NCI-H2196 (cell line): Measurements from ENCODE around the gene GIGYF2.
A peak's percentile ranks its signal among the peaks of the same experiment; 100 is the strongest.

Experiments
- DNase-seq: peaks from one replicate; lab custom pipeline; 2025; ENCODE audit not compliant: unreplicated experiment; lab: John Stamatoyannopoulos, UW

Gene GIGYF2

DNA sequence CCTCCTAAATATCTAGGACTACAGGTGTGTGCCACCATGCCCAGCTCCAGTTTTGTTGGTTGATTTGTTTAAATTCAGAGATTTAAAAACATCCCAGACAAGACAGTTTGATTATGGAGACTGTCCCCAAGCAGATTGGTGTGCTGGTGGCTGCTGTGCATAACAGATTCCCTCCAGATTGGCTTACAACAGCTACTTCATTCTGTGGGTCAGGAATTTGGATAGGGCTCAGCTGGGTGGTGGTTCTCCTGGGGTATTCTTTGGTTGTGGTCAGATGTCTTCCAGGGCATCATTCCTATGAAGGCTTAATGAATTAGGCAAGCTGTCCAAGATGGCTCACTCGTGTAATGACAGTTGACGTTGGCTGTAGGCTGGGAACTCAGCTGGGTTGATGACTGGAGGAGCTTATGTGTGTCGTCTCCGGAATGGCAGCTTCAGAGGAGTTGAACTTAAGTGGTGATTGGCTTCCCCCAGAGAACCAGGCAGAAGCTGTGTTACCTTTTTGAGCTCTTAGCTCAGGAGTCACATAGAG is 162.3 kb downstream of the GIGYF2 start:
- DNase-seq, result no peak

DNA sequence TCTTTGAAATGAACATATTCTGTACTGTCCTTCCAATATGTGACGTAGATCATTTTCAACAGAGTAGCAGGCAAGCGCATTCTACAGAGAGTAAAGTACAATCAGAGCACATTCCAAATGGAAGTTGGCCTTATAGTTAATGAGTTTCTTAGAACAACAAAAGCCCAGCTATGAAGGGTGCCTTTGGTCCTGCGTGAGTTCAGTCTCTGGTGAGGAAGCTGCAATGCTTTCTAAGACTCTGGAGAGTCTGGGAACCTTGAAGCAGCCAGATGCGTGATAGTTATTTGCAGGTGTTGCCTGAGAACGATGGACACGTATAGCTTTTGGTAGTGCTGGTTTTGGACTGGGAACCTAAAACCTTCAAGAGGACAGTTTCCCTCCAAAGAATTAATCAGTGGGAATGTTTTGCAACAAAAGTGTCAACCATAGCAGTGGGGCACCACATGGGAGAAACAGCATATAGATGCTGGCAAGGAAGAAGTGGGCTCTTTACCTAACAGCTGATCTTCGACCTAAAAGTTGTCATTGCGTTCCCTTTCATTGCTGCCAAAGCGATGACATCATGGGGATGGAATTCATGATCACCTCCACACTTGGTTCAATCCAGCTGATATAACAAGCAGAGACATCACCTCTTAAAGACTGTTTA is 163.6 kb downstream of the GIGYF2 start:
- DNase-seq, result no peak

DNA sequence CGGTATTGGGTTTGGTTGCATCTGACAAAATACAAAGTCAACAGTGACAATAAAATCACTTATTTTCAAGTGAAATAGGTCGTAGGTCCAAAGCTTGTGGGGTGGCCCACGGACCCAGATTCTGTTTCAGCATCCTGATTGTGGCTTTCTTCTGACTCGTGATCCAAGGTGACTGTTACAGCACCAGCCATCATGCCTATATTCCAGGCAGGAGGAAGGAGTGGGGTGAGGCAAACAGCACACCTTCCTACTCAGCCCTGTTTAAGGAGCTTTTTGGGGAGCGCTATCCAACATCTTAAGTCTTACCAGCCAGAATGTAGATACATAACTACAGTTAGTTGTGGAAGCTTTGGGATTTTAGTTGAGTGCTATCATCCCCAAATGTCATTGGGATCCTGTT is 164.2 kb downstream of the GIGYF2 start:
- no peak for DNase-seq

DNA sequence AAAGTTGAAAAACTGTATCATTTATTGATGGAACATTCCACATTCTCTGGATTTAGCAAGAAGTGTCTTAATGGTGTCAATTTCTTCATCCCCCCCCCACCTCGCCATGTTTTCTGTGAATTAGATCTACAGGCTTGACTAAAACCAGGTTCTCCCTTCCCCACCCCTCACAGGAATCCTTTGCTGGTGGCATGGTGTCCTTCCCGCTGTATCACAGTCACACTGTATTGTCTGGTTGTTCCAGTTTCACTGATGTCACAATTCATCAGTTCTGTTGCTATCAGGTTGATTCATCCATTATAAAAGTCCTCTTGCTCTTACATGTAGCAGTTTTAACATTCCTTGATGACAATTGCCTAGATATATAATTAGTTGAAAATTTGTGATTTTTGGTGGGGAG is 166.9 kb downstream of the GIGYF2 start:
- DNase-seq, result no peak

DNA sequence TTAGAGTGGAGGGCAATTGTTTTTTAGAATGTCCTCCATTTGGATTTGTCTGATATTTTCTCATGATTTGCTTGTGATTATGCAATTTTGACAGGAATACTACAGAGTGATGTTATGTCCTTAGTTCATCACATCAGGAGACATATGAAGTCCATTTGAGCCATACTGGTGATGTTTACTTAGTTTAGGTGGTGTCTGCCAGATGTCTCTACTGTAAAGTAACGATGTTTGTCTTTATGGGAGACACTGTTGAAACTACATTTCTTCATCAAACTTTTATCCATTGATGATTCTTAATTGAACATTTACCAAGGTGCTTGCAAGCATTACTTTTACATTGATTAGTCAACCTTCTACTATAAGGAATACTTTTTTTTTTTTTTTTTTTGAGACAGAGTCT is 168.0 kb downstream of the GIGYF2 start:
- DNase-seq, result no peak

DNA sequence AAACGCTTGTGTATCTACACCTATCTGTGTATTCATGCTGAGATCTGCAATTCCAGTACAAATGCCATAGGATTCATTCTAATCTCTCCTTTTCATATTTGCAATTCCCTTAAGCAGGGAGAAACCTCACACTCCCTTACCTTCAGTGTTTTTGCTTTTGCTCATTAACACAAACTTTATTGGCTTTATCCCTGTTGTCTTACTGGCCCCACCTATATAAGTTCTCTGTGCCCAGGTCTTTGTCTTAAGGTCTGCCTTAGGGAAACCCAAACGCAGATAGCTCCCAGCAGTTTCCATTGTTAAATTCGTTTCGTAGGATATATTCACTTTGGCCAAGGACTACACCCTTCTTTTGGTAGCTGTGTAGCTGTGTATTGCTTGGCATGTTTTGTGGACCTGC is 169.0 kb downstream of the GIGYF2 start:
- DNase-seq, result no peak

DNA sequence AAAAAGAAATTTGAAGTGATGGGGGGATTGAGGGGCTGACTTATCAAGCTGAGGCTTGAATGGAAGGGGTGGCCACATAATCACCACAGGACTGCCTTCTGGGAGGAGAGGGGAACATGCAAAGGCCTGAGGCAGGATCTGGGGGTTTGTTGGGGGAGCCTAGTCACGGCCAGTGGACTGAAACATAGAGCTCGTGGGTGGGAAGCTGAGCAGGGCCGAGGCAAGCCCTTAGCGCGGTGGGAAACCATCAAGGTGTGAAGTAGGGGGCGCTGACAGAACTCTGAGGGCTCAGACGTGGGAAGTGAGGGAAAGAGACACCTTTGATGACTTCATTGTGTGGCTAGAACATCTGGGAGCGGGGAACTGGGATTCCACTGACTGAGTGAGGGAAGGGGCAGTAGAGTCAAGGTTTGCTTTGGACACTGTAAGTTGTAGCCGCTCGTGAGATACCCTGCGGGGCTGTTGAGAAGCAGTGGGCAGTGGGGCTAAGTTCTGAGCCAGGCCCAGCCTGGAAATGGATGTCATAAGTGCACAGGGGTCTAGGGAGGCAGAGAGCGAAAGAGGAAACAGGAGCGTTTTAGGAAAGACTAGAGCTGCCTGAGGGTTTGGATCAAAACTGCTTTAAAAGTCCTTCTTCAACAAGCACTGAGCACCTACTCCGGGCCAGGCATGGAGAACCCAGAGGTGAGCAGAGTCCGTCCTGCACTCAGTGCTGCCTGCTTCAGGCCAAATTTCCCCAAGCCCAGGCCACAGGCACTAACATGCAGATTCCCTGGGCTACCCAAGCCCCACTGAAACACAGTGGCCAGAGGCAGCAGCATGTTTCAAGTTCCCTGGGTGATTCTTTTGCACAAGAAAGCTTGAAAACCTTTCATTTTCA is 172.2 kb downstream of the GIGYF2 start:
- DNase-seq, result no peak

DNA sequence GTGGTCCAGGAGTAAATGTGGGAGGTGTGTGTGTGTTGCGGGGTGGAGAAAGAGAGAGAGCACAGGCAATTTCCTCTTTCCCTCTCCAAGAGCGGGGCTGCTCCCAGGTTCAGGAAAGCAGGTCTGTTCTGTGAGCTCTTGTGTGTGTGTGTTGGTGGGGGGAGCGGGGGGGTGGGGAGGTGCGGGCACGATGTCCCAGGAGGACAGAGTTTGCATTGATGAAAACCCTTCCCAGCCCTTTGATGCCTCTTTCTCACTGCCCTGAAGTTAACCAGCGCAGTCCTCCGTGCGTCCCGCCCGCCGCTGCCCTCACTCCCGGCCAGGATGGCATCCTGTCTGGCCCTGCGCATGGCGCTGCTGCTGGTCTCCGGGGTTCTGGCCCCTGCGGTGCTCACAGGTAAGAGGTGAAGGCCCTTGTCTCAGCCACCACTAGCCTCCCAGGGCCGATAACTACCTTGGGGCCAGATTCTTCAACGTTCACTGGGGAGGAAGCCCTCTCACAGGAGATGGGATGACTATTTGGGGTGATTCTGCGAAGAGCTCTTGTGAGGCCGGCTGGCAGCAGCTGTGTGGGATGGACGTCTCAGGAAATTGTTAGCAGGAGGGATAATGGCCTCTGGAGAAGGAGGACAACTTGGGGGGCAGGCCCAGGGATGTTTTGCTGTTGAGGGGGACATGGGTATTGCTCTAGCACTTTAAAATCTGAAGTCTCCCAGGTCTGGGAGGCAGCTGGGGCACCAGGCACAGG is 173.1 kb downstream of the GIGYF2 start, which contains the start of gene SNORC:
Gene SNORC (plus strand): TSS at position 247 of the 748 bp plus-strand sequence. CDS start 78 bp downstream, at position 325.
- no peak for DNase-seq

DNA sequence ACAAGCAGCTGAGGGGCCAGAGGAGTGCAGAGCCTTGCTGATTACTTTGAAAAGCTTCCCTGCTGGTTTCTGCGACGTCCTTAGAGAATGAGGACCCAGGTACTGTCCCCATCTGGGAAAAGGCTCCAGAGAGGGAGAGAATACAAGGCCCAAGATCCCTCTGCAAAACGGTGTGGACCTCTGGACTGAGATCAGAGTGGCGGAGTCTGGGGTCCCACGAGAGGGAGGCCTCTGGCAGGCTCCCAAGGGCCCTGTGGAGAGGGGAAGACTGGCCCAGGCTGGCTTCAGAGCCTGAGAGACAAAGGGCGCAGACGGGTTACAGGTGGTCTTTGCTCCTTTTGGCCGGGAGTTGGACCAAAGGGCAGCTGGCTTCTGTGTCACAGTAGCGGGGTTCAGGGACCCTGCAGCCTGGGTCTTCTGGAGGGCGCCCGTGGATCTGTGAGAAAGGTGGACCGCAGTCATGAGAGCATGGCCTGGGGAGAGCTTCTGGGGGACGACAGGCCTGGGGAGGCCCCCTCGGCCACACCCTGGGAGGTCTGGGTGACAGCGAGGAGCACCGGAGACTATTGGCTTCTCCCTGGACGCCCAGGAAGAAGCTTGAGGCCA is 173.7 kb downstream of the GIGYF2 start:
- DNase-seq, result no peak

DNA sequence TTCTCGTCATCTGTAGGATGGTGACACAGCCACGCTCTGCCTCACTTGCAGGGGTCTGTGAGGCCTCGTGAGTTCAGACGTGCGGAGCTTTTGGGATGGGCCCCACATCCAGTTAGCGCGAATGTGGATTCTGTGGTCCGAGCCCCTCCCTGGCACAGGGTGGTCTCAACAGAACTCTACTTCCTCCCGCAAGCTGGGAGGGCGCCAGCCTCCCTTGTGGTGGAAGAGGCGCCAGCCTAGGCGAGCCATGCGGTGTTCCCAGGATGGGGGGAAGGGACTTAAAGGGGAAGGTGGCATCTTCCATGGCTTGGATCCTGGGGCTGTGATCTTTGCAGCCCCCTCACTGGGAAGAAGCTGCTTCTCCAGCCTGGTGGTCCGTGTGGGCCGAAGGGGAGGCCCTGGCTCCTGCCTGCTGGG is 174.3 kb downstream of the GIGYF2 start:
- DNase-seq, result no peak

DNA sequence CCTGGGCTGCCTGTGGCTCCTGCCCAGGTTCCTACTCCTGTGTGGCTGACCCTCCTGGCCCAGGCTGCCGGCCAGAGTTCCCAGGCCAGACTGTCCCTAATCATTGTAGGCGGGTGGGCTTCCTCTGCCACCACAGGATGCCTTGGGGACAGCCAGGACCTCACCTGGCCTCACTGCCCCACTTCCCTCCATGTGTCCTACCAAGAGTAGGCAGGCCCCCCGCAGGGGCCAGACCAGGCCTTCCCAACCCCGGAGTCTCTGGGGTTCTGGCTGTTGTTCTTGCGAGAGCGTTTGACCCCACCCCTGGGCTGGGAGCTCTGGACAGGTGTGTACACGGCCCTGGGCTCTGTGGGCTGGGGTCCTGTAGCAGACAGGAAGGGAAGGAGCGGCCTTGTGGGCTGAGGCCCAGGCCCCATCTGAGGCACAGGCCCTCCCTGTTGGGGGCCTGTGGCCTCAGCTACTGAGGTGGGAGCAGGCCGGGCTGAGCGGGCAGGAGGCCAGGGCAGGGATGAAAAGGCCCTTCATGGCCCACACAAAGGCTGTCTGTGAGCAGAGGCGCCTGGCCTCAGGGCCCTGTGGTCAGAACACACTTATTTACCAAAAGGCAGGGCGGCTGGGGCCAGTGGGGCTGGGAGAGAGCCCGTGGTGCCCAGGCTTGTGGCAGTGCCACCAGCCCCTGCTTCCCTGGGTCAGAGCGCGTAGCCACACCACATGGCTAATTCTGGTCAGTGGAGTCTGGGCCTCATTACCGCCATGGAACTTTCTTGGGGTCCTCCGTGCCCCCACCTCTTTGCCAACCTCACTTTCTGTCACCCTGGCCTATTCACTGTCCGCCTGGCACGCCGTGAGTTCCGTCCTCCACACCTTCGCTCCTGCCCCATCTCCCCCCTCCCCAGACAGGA is 175.0 kb downstream of the GIGYF2 start:
- DNase-seq, result no peak

DNA sequence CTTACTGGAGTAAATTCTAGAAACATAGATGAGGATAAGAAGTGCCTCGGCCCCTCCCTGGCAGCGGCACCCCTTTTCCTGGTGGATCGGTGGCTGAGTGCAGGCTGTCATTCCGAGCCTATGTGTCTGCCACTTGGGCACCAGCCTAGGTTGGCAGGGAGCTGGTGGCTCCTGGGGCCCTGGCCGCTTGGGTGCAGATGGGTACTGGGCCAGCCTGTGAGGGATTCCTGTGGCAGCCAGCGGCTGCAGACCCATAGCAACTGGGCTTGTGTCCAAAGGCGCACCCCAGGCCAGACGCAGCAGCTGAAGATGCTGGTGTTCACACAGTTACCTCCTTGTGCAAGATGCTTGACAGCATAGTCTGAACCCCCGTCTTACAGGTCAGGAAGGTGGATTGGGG is 175.7 kb downstream of the GIGYF2 start:
- DNase-seq, result no peak

DNA sequence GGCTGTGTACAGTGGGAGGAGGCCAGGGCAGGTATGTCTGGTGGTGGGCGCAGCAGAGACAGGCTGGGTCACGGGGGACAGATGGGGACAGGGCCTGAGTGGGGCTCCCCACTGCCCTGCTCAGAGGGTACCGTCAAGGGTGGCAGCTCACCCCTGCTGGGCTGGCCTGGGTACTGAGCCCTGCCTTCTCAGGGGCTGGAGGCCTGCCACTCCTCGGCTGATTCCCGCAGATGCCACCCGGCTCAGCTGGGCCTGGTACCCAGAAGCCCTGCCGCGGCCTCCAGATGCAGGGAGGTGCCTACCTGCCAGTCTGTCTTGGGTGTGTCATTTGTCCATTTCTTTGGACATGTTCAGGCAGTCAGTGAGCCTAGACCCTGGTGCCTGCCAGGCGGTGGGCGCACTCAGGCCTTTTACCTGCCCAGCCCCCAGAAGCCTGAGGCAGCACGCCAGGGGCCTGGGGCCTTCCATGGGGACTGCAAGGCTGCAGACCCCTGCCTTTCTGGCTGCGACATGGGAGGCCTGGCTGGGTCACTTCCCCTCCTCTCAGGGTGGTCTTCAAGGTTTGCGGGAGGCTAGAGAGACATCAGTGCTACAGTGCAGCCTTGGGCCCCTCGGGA is 176.3 kb downstream of the GIGYF2 start:
- DNase-seq, result no peak

DNA sequence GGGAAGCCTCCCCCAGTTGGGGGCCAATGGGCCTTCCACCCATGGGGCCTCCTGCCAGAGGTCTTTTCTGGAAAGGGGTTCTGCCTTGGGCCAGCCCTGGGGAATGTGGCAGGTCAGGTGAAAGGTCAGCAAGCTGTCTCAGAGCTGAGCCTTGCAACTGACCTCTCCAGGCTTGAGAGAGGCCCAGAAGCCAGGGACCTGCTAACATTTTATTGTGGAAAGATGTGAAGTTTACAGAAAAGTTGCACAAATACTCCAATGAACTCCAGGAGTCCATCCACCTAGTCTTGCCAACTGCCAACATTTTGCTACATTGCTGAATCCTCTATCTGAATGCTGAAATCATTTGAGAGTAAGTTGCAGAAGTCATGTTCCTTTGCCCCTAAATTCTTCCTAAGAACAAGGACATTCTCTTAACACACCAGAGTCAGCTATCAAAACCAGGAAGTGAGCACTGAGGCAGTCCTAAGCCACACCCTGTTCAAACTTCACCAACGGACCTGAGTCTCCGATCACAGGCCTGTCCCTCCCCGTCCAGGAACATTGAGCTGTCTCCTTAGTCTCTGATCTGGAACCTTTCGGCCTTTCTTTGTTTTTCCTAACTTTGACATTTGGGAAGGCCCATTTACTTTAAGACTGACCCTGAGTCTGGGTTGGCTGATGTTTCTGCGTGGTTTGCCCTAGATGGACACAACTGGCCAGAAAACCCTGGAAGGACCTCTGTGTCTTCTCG is 176.9 kb downstream of the GIGYF2 start:
- DNase-seq, result no peak

DNA sequence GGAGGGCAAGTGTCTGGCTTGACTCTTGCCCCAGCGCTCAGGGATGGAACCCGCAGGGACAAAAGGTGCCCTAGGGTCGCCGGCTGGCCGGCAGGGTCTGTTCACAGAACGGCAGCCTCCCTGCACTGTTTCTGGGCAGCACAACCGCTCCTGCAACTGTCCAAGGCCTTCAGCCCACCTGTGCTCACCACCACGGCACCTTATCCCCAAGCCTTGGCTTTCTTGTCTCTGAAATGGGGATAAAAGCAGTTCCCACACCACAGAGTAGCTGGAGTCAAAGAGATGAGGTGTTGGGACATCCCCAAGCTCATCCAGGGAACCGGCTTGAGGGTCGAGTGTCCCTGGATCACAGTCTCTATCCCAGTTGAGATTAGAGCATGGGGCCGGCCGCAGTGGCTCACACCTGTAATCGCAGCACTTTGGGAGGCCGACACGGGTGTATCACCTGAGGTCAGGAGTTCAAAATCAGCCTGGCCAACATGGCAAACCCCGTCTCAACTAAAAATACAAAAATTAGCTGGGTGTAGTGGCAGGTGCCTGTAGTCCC is 177.6 kb downstream of the GIGYF2 start:
- no peak for DNase-seq

DNA sequence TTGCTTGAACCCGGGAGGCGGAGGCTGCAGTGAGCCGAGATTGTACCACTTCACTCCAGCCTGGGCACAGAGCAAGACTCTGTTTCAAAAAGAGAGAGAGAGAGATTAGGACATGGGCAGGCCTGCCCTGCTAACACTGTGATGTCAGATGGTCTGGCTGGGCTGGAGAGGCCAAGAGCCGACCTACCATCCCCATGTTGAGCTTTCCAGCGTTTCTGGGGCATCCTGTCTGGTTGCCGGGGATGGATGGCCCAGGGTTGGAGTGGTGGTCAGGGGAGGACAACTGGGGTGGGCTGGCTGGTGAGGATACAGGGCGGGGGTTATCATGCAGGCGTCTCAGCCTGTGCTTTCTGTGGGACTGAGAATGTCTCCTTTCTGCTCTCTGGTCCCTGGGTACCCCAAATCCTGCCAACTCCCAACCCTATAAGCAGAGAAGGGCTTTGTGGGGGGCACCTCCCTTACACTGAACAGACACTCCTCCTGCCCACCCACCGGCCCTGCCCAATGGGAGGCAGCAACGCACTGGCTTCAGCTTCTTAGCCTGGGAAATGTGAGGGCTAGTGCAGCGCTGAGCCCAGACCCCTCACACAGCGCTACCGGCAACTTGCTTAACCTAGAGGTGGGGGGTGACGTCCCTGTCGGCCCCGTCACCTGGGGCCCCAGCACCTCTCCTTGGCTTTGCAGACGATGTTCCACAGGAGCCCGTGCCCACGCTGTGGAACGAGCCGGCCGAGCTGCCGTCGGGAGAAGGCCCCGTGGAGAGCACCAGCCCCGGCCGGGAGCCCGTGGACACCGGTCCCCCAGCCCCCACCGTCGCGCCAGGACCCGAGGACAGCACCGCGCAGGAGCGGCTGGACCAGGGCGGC is 178.4 kb downstream of the GIGYF2 start:
- peak; percentile 15 for DNase-seq

DNA sequence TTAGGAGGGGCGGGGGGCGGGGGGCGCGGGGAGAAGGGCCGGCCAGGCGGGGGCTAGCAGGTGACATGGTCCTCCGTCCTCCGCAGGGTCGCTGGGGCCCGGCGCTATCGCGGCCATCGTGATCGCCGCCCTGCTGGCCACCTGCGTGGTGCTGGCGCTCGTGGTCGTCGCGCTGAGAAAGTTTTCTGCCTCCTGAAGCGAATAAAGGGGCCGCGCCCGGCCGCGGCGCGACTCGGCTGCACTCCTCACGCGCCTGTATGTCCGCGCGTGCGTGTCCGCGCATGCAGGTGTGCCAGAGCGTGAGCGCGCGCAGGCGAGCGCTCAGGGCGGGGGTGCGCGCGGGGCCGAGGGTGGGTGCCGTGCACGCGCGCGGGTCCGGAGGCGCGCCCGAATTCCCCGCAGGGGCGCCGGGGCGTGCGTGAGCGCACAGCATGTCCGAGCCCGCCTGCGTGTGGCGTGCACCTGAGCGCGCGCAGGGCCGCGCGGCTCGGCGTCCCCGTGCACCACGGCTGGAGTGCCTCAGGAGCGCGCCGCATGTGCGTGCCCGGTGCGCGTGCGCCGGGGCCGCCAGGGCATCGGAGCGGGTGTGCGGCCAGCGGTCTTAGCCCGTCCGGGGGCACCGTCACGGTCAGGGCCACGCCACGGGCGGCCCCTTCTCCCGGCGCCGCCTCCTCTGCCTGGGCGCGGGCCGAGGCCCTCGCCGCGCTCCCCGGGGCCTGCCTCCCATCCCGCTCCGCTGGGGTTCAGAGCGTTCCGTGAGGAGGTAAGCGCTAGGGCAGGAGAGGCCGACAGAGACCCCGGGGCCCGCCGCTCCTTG is 179.2 kb downstream of the GIGYF2 start:
- DNase-seq, result peak; percentile 78
